K562 (cell line): Measurements from ENCODE around the gene CD6. TPM values are rescaled to one million over a fixed set of nuclear protein-coding genes. Genes with fewer than 3 reads are reported as not detected.

Source experiments
- ATAC-seq: fragments of 200-7000 bp; cut with Tn5 transposase; 3 replicates; pipeline ENCODE4 v1.9.1; 2020; ENCODE audit warnings: moderate library complexity
- BruUV-seq: library from RNA; stranded (reverse); fragments of 400-500 nt; replicated peaks from 2 replicates; lab custom pipeline; 2021; lab: Mats Ljungman, UMichigan
- CTCF ChIA-PET: fragments of 300-600 bp; formaldehyde crosslinking; extraction: SDS; loops from one replicate; lab custom pipeline; 2021; ENCODE audit warnings: low intra/inter-chr PET ratio; lab: Yijun Ruan, JAX
- POLR2A ChIA-PET: fragments of 300-600, 350-650 bp; sonication (Branson Sonifier 250); formaldehyde crosslinking; extraction: SDS; loops from one replicate; lab custom pipeline; 2021; ENCODE audit warnings: antibody characterized with exemption, inconsistent platforms; lab: Yijun Ruan, JAX
- DNase-seq, 4 experiments: peaks; one replicate each; pipeline versions ENCODE4 v3.0.0 to v3.0.0-alpha.2; 2011 to 2018; ENCODE audit warnings: low spot score in 3 of 4, mixed read lengths in 3 of 4; ENCODE audit errors: extremely low read depth in 1 of 4
- FAIRE-seq: peaks from 2 replicates; lab custom pipeline; 2011; peaks lifted over from hg19 to GRCh38; lab: Jason Lieb, UNC
- H2AFZ ChIP-seq: 2 replicates; pipeline ENCODE4 v1.6.0; 2011; ENCODE audit warnings: low read depth, low read length, control low read depth, inconsistent platforms
- H3K27ac ChIP-seq: fragments of 200-600 bp; 3 replicates; pipeline ENCODE4 v1.8.0; 2011; ENCODE audit warnings: low read depth, mild to moderate bottlenecking, control low read depth, inconsistent platforms, low read length, moderate library complexity, mixed read lengths; ENCODE audit errors: extremely low read depth
- H3K27me3 ChIP-seq, 2 experiments: fragments of 300-600 bp in 1 of 2; 2 replicates in 1 of 2; 3 replicates in 1 of 2; pipeline versions ENCODE4 v1.6.0 to v1.8.0; 2011; ENCODE audit warnings: inconsistent platforms in 2 of 2, low read length in 2 of 2, mild to moderate bottlenecking in 1 of 2, mixed read lengths in 1 of 2, moderate library complexity in 1 of 2; ENCODE audit not compliant: control insufficient read depth in 2 of 2, insufficient read depth in 2 of 2
- H3K36me3 ChIP-seq: fragments of 300-600 bp; 3 replicates; pipeline ENCODE4 v1.8.0; 2011; ENCODE audit warnings: mild to moderate bottlenecking, low read length, inconsistent platforms; ENCODE audit not compliant: control insufficient read depth, insufficient read depth
- H3K4me1 ChIP-seq, 2 experiments: fragments of 200-600 bp in 1 of 2; replicated peaks in 1 of 2; 2 replicates in 1 of 2; 3 replicates in 1 of 2; pipeline versions ENCODE4 v1.5.1 to v1.8.0; 2011; ENCODE audit warnings: inconsistent platforms in 2 of 2, low read length in 2 of 2, mild to moderate bottlenecking in 1 of 2, mixed read lengths in 1 of 2, moderate library complexity in 1 of 2; ENCODE audit not compliant: control insufficient read depth in 2 of 2, insufficient read depth in 2 of 2
- H3K4me2 ChIP-seq: 2 replicates; pipeline ENCODE4 v1.6.1; 2011; ENCODE audit warnings: low read length, control low read depth, inconsistent platforms, mixed read lengths; ENCODE audit not compliant: insufficient read depth
- H3K4me3 ChIP-seq: fragments of 200-600 bp; sonication (generic), shearing (Covaris generic); 2 replicates; pipeline ENCODE4 v1.5.1; 2016; ENCODE audit warnings: control low read depth, inconsistent platforms
- H3K79me2 ChIP-seq: fragments of 200-600 bp; 3 replicates; pipeline ENCODE4 v1.8.0; 2011; ENCODE audit warnings: low read length, inconsistent platforms; ENCODE audit not compliant: control insufficient read depth, insufficient read depth
- H3K9ac ChIP-seq, 2 experiments: 2 replicates each; pipeline versions ENCODE4 v1.6.0 to v1.6.1; 2011; ENCODE audit warnings: low read depth in 2 of 2, low read length in 2 of 2, control low read depth in 1 of 2, inconsistent platforms in 1 of 2, mild to moderate bottlenecking in 1 of 2, mixed read lengths in 1 of 2; ENCODE audit not compliant: insufficient read depth in 1 of 2
- H3K9me1 ChIP-seq: one replicate; pipeline ENCODE4 v1.6.0; 2011; ENCODE audit warnings: inconsistent platforms, mild to moderate bottlenecking, low read length, moderate library complexity; ENCODE audit not compliant: control insufficient read depth, insufficient read depth
- H3K9me3 ChIP-seq: replicated peaks from 2 replicates; pipeline ENCODE4 v1.5.1; 2011; ENCODE audit warnings: low read depth, low read length, inconsistent platforms; ENCODE audit not compliant: control insufficient read depth, insufficient read depth
- H4K20me1 ChIP-seq: replicated peaks from 2 replicates; pipeline ENCODE4 v1.6.1; 2011; ENCODE audit warnings: low read length, inconsistent platforms, mixed read lengths; ENCODE audit not compliant: control insufficient read depth, insufficient read depth
- BRF2 ChIP-seq: IDR thresholded peaks from 3 replicates; pipeline ENCODE4 v1.6.1; 2011; ENCODE audit warnings: borderline replicate concordance, mild to moderate bottlenecking; ENCODE audit not compliant: insufficient read length, insufficient read depth
- CTCF ChIP-seq, 3 experiments: IDR thresholded peaks in 2 of 3; conservative IDR thresholded peaks in 1 of 3; 2 replicates each; pipeline ENCODE4 v1.5.1; 2011 to 2012; ENCODE audit warnings: low read length in 3 of 3, mild to moderate bottlenecking in 3 of 3, control low read depth in 2 of 3, improper control_type of control experiment in 1 of 3, inconsistent platforms in 1 of 3, low read depth in 1 of 3, mixed read lengths in 1 of 3, moderate library complexity in 1 of 3; ENCODE audit not compliant: insufficient read depth in 2 of 3
- DPF2 ChIP-seq: fragments of 450-650 bp; IDR thresholded peaks from 2 replicates; pipeline ENCODE4 v1.6.1; 2016
- EWSR1 ChIP-seq: fragments of 450-650 bp; IDR thresholded peaks from 2 replicates; pipeline ENCODE4 v1.6.1; 2018; ENCODE audit warnings: borderline replicate concordance, mild to moderate bottlenecking, low read depth, moderate library complexity; ENCODE audit not compliant: partially characterized antibody
- MTA1 ChIP-seq: fragments of 450-650 bp; IDR thresholded peaks from 2 replicates; pipeline ENCODE4 v1.6.1; 2017; ENCODE audit warnings: borderline replicate concordance
- MYNN ChIP-seq, 2 experiments: sonication (generic); formaldehyde crosslinking in 1 of 2; IDR thresholded peaks; 2 replicates each; pipeline versions ENCODE4 v1.5.0 to v1.6.1; 2016 to 2020; ENCODE audit warnings: antibody characterized with exemption in 1 of 2, missing genetic modification reagents in 1 of 2
- POLR3A ChIP-seq: IDR thresholded peaks from 2 replicates; pipeline ENCODE4 v1.6.1; 2011; ENCODE audit warnings: borderline replicate concordance, mild to moderate bottlenecking, moderate library complexity; ENCODE audit not compliant: insufficient read length, insufficient read depth; ENCODE audit errors: extremely low read depth
- RBM14 ChIP-seq: fragments of 200-400 bp; formaldehyde crosslinking; IDR thresholded peaks from 2 replicates; pipeline ENCODE4 v1.6.1; 2018; ENCODE audit warnings: low read depth, mild to moderate bottlenecking, low read length, moderate library complexity, borderline replicate concordance; ENCODE audit not compliant: insufficient read depth
- SMAD4 ChIP-seq: fragments of 250-450 bp; sonication (Bioruptor Pico); conservative IDR thresholded peaks from 2 replicates; pipeline ENCODE4 v1.8.0; 2021; ENCODE audit warnings: inconsistent platforms, mild to moderate bottlenecking, moderate library complexity
- ZBTB17 ChIP-seq: fragments of 450-650 bp; formaldehyde crosslinking; IDR thresholded peaks from 2 replicates; pipeline ENCODE4 v1.4.0; 2020; ENCODE audit warnings: mild to moderate bottlenecking
- ZNF12 ChIP-seq: sonication (generic); formaldehyde crosslinking; IDR thresholded peaks from 2 replicates; pipeline ENCODE4 v1.4.0; 2020; ENCODE audit warnings: mild to moderate bottlenecking, missing genetic modification reagents
- ZNF280A ChIP-seq: fragments of 450-650 bp; IDR thresholded peaks from 2 replicates; pipeline ENCODE4 v1.6.1; 2018; ENCODE audit warnings: mild to moderate bottlenecking, low read depth; ENCODE audit not compliant: partially characterized antibody
- ZNF551 ChIP-seq: fragments of 250-450 bp; sonication (Bioruptor Pico); IDR thresholded peaks from 2 replicates; pipeline ENCODE4 v1.5.0; 2021; ENCODE audit warnings: mild to moderate bottlenecking, moderate library complexity
- ZNF586 ChIP-seq: fragments of 450-650 bp; formaldehyde crosslinking; conservative IDR thresholded peaks from 2 replicates; pipeline ENCODE4 v1.4.0; 2020; ENCODE audit warnings: mild to moderate bottlenecking, moderate library complexity
- ZNF778 ChIP-seq: fragments of 450-650 bp; formaldehyde crosslinking; IDR thresholded peaks from 2 replicates; pipeline ENCODE4 v1.4.0; 2020; ENCODE audit warnings: mild to moderate bottlenecking, moderate library complexity
- WGBS: fragments of 100-300 bp; shearing (Covaris generic); methylation state at CpG from one replicate; pipeline ENCODE4 v1.1.6; 2016; ENCODE audit warnings: low coverage, mixed read lengths; ENCODE audit not compliant: insufficient coverage; ENCODE audit errors: missing lambda C conversion rate; 5-methylcytosine and 5-hydroxymethylcytosine counted together
- in situ Hi-C: fragments of 300-500 bp; cut with MboI; formaldehyde crosslinking; loops from 4 replicates; pipeline ENCODE4 v1.15.0; 2018; ENCODE audit warnings: inconsistent platforms, mixed read lengths
- intact Hi-C: fragments of 100-400 bp; cut with micrococcal nuclease; formaldehyde crosslinking; loops from 2 replicates; pipeline ENCODE4 v1.14.2; 2022
- polyA plus RNA-seq, 8 experiments: library from polyadenylated mRNA; depleted of rRNA in 4 of 8; stranded (reverse) in 5 of 8; unstranded in 3 of 8; fragments of >200 nt; fragmentation: Nextera tagmentation in 2 of 8; fragmentation: Illumina TruSeq in 1 of 8; extraction: Ambion mirVana in 2 of 8; extraction: Trizol in 1 of 8; gene quantifications; 2 replicates each; pipeline versions ENCODE4 v1.2.1 to v1.2.3, GENCODE V29; 2011 to 2014; ENCODE audit warnings: inconsistent platforms in 1 of 8, missing spikeins in 1 of 8
- total RNA-seq, 7 experiments: library from RNA; depleted of rRNA in 6 of 7; stranded (reverse); fragments of >200 nt in 6 of 7; fragmentation: Illumina TruSeq in 2 of 7; extraction: Trizol in 2 of 7; gene quantifications; 2 replicates each; pipeline versions ENCODE4 v1.2.1 to v1.2.3, GENCODE V29; 2011 to 2021; ENCODE audit warnings: low replicate concordance in 1 of 7
- TF ChIP-seq, protein P1 (sequence below): sonication (generic); formaldehyde crosslinking; IDR thresholded peaks from 2 replicates; pipeline ENCODE4 v1.4.0; 2020; ENCODE audit warnings: mild to moderate bottlenecking, missing genetic modification reagents

Gene CD6
- total and polyA plus RNA-seq, 9 of the 15 experiments (the other 6 are each of a cell fraction or from before 2014, with no cell fraction given): 0.84 TPM; not detected in 8

DNA sequence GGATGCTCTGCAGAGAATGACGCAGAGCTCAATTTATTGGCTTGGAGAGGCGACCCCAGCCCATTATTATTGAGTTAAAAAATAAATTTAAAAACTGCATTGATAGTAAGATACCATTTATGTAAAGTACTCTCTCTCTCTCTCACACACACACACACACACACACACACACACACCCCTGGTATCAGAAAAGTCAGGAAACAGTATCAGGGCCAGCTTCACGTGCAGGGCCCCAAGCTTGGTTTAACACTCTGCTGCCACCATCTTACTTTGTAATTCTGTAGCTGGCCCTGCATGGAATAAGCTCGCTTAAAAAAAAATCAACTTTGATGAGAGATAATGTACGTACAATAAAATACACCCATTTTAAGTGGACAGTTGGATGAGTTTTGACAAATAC, 71.1 kb downstream of the CD6 start:
- ChIA-PET POLR2A (interaction anchor here (0.6 to 1.3 kb wide), 6 partner anchors 8 to 319 kb away, joined by 3 to 4 read pairs (median 4); partner anchors contain the start of gene CYB561A3), CTCF (no interaction called here)
- no peaks in the 10 kb centered on the region for H3K79me2 ChIP-seq
- FAIRE-seq (no peak), DNase-seq (no peak), ATAC-seq (no peak)
- H3K27me3 ChIP-seq: peaks cover 38 to 58% of the 10 kb centered on the region in 2 experiments
- H4K20me1 ChIP-seq: 0 out of 2 replicates have a peak, but pooled peaks cover 3% of the 10 kb centered on the region
- intact Hi-C loops: no loop called here
- H3K9ac ChIP-seq: no peak overlapping the region
- no peaks in the 10 kb centered on the region for H3K4me1 ChIP-seq
- H3K4me3 ChIP-seq: no peak overlapping the region
- WGBS: 3% methylated on average over 5 of the region's 5 CpGs
- BruUV-seq: no TSS peak
- H3K27ac ChIP-seq: no peak overlapping the region
- no peaks in the 10 kb centered on the region for H3K36me3 ChIP-seq
- no peak overlapping the region for H2AFZ ChIP-seq
- no peak overlapping the region for H3K4me2 ChIP-seq
- no peaks in the 10 kb centered on the region for H3K9me1 ChIP-seq
- no peaks in the 10 kb centered on the region for H3K9me3 ChIP-seq
- in situ Hi-C loops: no loop called here
- no peak for TF ChIP-seq ZNF586 (CRISPR knock-in tag)
- TF ChIP-seq MTA1: no peak
- no peak for TF ChIP-seq DPF2
- TF ChIP-seq, protein P1, sequence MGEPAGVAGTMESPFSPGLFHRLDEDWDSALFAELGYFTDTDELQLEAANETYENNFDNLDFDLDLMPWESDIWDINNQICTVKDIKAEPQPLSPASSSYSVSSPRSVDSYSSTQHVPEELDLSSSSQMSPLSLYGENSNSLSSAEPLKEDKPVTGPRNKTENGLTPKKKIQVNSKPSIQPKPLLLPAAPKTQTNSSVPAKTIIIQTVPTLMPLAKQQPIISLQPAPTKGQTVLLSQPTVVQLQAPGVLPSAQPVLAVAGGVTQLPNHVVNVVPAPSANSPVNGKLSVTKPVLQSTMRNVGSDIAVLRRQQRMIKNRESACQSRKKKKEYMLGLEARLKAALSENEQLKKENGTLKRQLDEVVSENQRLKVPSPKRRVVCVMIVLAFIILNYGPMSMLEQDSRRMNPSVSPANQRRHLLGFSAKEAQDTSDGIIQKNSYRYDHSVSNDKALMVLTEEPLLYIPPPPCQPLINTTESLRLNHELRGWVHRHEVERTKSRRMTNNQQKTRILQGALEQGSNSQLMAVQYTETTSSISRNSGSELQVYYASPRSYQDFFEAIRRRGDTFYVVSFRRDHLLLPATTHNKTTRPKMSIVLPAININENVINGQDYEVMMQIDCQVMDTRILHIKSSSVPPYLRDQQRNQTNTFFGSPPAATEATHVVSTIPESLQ (CRISPR knock-in tag): no peak
- TF ChIP-seq ZNF551 (CRISPR knock-in tag): no peak
- no peak for TF ChIP-seq ZNF280A
- TF ChIP-seq SMAD4 (CRISPR knock-in tag): no peak
- no peak for TF ChIP-seq MYNN (IDR thresholded peaks at IDR 0.05)
- TF ChIP-seq MYNN (CRISPR knock-in tag; IDR thresholded peaks at IDR 0.05): no peak
- TF ChIP-seq ZNF778 (CRISPR knock-in tag): no peak
- TF ChIP-seq ZBTB17 (CRISPR knock-in tag): no peak
- no peak for TF ChIP-seq RBM14
- no peak for TF ChIP-seq BRF2
- no peak for TF ChIP-seq CTCF (IDR thresholded peaks at IDR 0.05 in 2 of 3, conservative IDR thresholded peaks at IDR 0.05 in 1 of 3; ENCODE audit: insufficient read depth in 2 of 3, low read depth in 1 of 3, low read length in 3 of 3)
- no peak for TF ChIP-seq ZNF12 (CRISPR knock-in tag)
- TF ChIP-seq POLR3A: no peak
- no peak for TF ChIP-seq EWSR1
